Lower lobe of right lung (tissue), 2 donors: ENCODE data around the gene SMARCD2. TPM values are rescaled to one million over a fixed set of nuclear protein-coding genes. Genes with fewer than 3 reads are reported as not detected.

Experiments used
- ATAC-seq, 2 donors: fragments of 200-7000 bp; cut with Tn5 transposase; one replicate each; pipeline ENCODE4 v1.9.1; 2020 to 2022; ENCODE audit warnings: mild to moderate bottlenecking in 2 of 2, moderate library complexity in 2 of 2
- DNase-seq: peaks from one replicate; pipeline ENCODE4 v3.0.0-alpha.2; 2020
- H3K27ac ChIP-seq: fragments of 200-600 bp; one replicate; pipeline ENCODE4 v1.8.0; 2022
- H3K27me3 ChIP-seq: fragments of 200-600 bp; one replicate; pipeline ENCODE4 v1.8.0; 2022; ENCODE audit warnings: low read depth
- H3K36me3 ChIP-seq: fragments of 200-600 bp; one replicate; pipeline ENCODE4 v1.8.0; 2022; ENCODE audit warnings: mild to moderate bottlenecking
- H3K4me1 ChIP-seq: fragments of 200-600 bp; one replicate; pipeline ENCODE4 v1.8.0; 2022
- H3K4me3 ChIP-seq: fragments of 200-600 bp; one replicate; pipeline ENCODE4 v1.8.0; 2022; ENCODE audit warnings: mild to moderate bottlenecking
- H3K9me3 ChIP-seq: fragments of 200-600 bp; one replicate; pipeline ENCODE4 v1.8.0; 2022
- CTCF ChIP-seq: fragments of 200-600 bp; IDR thresholded peaks from one replicate; pipeline ENCODE4 v1.8.0; 2022; ENCODE audit warnings: antibody characterized with exemption, mild to moderate bottlenecking
- intact Hi-C: fragments of 100-400 bp; cut with DNase I; formaldehyde crosslinking; loops from one replicate; pipeline ENCODE4 v1.11.0; 2022
- total RNA-seq: library from RNA; stranded (reverse); fragmentation: NEBNext Ultra II Directional; extraction: Animal tissue kit (Norgen Biotek cat#: 25700); gene quantifications from one replicate; pipeline ENCODE4 v1.2.1, GENCODE V29; 2021
- donor health status: DM: no; HTN: yes; CAD: no; lungs with severe emphysema.

Gene SMARCD2
- total RNA-seq, 1 donor from 2014 or later, result 80.9 TPM

DNA sequence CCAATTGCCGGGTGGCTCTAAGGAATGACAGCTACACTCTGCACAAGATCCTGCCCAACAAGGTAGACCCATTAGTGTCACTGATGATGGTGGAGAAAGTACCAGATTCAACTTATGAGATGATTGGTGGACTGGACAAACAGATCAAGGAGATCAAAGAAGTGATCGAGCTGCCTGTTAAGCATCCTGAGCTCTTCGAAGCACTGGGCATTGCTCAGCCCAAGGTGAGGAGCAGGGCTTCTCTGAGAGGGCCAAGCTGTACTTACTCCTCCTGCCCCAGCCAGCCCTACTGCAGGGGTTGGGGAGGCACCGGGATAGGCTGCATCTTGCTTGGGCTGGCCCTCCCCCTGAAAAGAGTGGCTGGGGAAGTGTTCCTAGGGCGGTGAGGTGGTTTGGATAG, 12.2 kb downstream of the SMARCD2 start:
- H3K27ac ChIP-seq, result no peak overlapping the region
- intact Hi-C loops, result no loop called here
- H3K36me3 ChIP-seq, result peaks cover 71% of the 10 kb centered on the region
- no peaks in the 10 kb centered on the region for H3K27me3 ChIP-seq
- no peak overlapping the region for H3K4me3 ChIP-seq
- no peaks in the 10 kb centered on the region for H3K9me3 ChIP-seq
- H3K4me1 ChIP-seq, result peaks cover 38% of the 10 kb centered on the region
- ATAC-seq, result no peak
- no peak for DNase-seq
- no peak for TF ChIP-seq CTCF

- no peak for TF ChIP-seq CTCF
- Histone ChIP-seq H3K9me3 (no peaks in the 10 kb centered on the region), H3K4me1 (peaks cover 32% of the 10 kb centered on the region), H3K4me3 (no peak overlapping the region), H3K36me3 (peaks cover 71% of the 10 kb centered on the region), H3K27ac (no peak overlapping the region), H3K27me3 (no peaks in the 10 kb centered on the region)
- intact Hi-C loops, result no loop called here
- no peak for DNase-seq
- ATAC-seq, result no peak
These were observed 13.5 kb downstream of the SMARCD2 start for GRCh38 chr17:63828936-63829335.

DNA sequence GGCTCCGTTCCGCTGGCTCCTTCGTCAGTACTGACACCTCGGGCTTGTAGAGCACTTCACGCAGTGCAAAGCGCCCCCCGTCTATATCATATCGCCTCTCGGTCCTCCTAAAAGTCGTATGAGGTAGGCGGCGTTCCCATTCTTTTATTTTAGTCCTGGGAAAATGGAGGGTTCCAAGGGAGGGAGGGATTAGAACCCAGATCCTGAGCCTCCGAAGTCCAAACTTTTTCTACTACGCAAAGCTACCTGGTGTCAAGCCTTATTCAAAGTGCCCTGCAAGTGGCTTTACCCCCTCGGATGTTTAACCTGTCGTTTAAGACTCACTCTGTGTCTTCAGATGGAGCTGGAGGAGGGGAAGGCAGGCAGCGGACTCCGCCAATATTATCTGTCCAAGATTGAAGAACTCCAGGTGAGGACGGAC, 14.7 kb downstream of the SMARCD2 start:
- peak overlapping the region; percentile 90 for H3K4me3 ChIP-seq
- peaks cover 71% of the 10 kb centered on the region for H3K36me3 ChIP-seq
- H3K9me3 ChIP-seq, result no peaks in the 10 kb centered on the region
- H3K27ac ChIP-seq, result peak overlapping the region; percentile 91
- no peaks in the 10 kb centered on the region for H3K27me3 ChIP-seq
- H3K4me1 ChIP-seq, result peaks cover 32% of the 10 kb centered on the region
- TF ChIP-seq CTCF, result no peak
- ATAC-seq, result no peak
- no peak for DNase-seq
- intact Hi-C loops, result no loop called here

GRCh38 chr17:63827002-63827800, 15.3 kb downstream of the SMARCD2 start, which contains the start of the genes FTSJ3 and PSMC5:
FTSJ3 (minus strand) TSS chr17:63827663; CDS start chr17:63826902, 761 bp downstream.
PSMC5 (plus strand) TSS chr17:63827431; CDS start chr17:63827491, 60 bp downstream.
- peaks cover 71% of the 10 kb centered on the region for H3K36me3 ChIP-seq
- TF ChIP-seq CTCF, result peak; percentile 66
- peak within 1 kb of the TSS; percentile 90 for H3K4me3 ChIP-seq
- peaks cover 32% of the 10 kb centered on the region for H3K4me1 ChIP-seq
- H3K27ac ChIP-seq, result peak within 1 kb of the TSS; percentile 91
- H3K9me3 ChIP-seq, result no peaks in the 10 kb centered on the region
- no peaks in the 10 kb centered on the region for H3K27me3 ChIP-seq
- DNase-seq (peak; percentile 97), ATAC-seq (peak; percentile 96 to 98)
- intact Hi-C loops, result no loop called here

- DNase-seq (no peak), ATAC-seq (peak; percentile 1 to 3)
- Histone ChIP-seq H3K27ac (peak overlapping the region; percentile 91), H3K4me3 (peak overlapping the region; percentile 90), H3K9me3 (no peaks in the 10 kb centered on the region), H3K27me3 (no peaks in the 10 kb centered on the region), H3K4me1 (peaks cover 32% of the 10 kb centered on the region), H3K36me3 (peaks cover 71% of the 10 kb centered on the region)
- intact Hi-C loops, result no loop called here
- TF ChIP-seq CTCF, result no peak
These were observed 15.9 kb downstream of the SMARCD2 start for GRCh38 chr17:63826468-63827001.
